H1 (cell line): Measurements from ENCODE around the gene CPA3. TPM values are rescaled to one million over a fixed set of nuclear protein-coding genes. Genes with fewer than 3 reads are reported as not detected.

Experiments used
- CTCF ChIA-PET: fragments of 300-600 bp; sonication (Branson Sonifier 250); formaldehyde crosslinking; loops from one replicate; lab custom pipeline; 2021; ENCODE audit not compliant: partially characterized antibody; lab: Charles Lee
- POLR2A ChIA-PET: fragments of 300-600 bp; sonication (Branson Sonifier 250); formaldehyde crosslinking; loops from one replicate; lab custom pipeline; 2021; ENCODE audit warnings: inconsistent platforms; ENCODE audit not compliant: partially characterized antibody; lab: Charles Lee
- DNase-seq, 2 experiments: peaks; one replicate each; pipeline versions ENCODE4 v3.0.0 to v3.0.0-alpha.2; 2010 to 2022; ENCODE audit warnings: low spot score in 2 of 2, low read depth in 1 of 2, mixed read lengths in 1 of 2
- FAIRE-seq: peaks from 2 replicates; lab custom pipeline; 2011; peaks lifted over from hg19 to GRCh38; lab: Jason Lieb, UNC
- H2AFZ ChIP-seq: 2 replicates; pipeline ENCODE4 v1.8.1; 2012; ENCODE audit warnings: low read length, inconsistent platforms
- H2AK5ac ChIP-seq: 2 replicates; pipeline ENCODE4 v1.6.1; 2013; ENCODE audit warnings: low read depth, low read length
- H2BK120ac ChIP-seq: replicated peaks from 2 replicates; pipeline ENCODE3; 2013; ENCODE audit warnings: low read depth, low read length, inconsistent platforms
- H2BK12ac ChIP-seq: 2 replicates; pipeline ENCODE4 v1.6.1; 2013; ENCODE audit warnings: low read depth, low read length
- H2BK15ac ChIP-seq: 2 replicates; pipeline ENCODE4 v1.6.1; 2013; ENCODE audit warnings: low read length
- H2BK20ac ChIP-seq: 2 replicates; pipeline ENCODE4 v1.6.1; 2013; ENCODE audit warnings: low read length
- H2BK5ac ChIP-seq: 2 replicates; pipeline ENCODE4 v1.6.1; 2013; ENCODE audit warnings: low read depth, low read length
- H3K14ac ChIP-seq: 2 replicates; pipeline ENCODE4 v1.6.1; 2013; ENCODE audit warnings: inconsistent platforms; ENCODE audit not compliant: insufficient read length
- H3K18ac ChIP-seq: 2 replicates; pipeline ENCODE4 v1.6.1; 2013; ENCODE audit warnings: low read length; ENCODE audit errors: extremely low read depth
- H3K23ac ChIP-seq: 2 replicates; pipeline ENCODE4 v1.6.1; 2013; ENCODE audit warnings: inconsistent platforms; ENCODE audit not compliant: insufficient read length
- H3K23me2 ChIP-seq: 2 replicates; pipeline ENCODE4 v1.6.1; 2013; ENCODE audit warnings: low read depth, low read length
- H3K27ac ChIP-seq: 2 replicates; pipeline ENCODE4 v1.6.1; 2011; ENCODE audit warnings: low read depth, low read length, inconsistent platforms
- H3K27me3 ChIP-seq, 4 experiments: replicated peaks in 1 of 4; 1 replicate in 1 of 4; 2 replicates in 3 of 4; pipeline versions ENCODE4 v1.6.1 to v1.8.1; 2011 to 2013; ENCODE audit warnings: low read length in 3 of 4, mild to moderate bottlenecking in 3 of 4, inconsistent platforms in 2 of 4, mixed read lengths in 2 of 4, moderate library complexity in 1 of 4; ENCODE audit not compliant: control insufficient read depth in 3 of 4, insufficient read depth in 3 of 4; ENCODE audit errors: extremely low read depth in 1 of 4
- H3K36me3 ChIP-seq, 4 experiments: 2 replicates each; pipeline versions ENCODE4 v1.6.1 to v1.8.1; 2011 to 2013; ENCODE audit warnings: mild to moderate bottlenecking in 4 of 4, low read length in 3 of 4, moderate library complexity in 2 of 4, control low read depth in 1 of 4, inconsistent platforms in 1 of 4; ENCODE audit not compliant: insufficient read depth in 4 of 4, control insufficient read depth in 2 of 4
- H3K4ac ChIP-seq: replicated peaks from 2 replicates; pipeline ENCODE3; 2013; ENCODE audit warnings: low read length, low read depth, mixed read lengths, inconsistent platforms; ENCODE audit not compliant: insufficient read length
- H3K4me1 ChIP-seq, 4 experiments: replicated peaks in 1 of 4; 1 replicate in 1 of 4; 2 replicates in 3 of 4; pipeline versions ENCODE4 v1.6.1 to v1.8.1; 2011 to 2013; ENCODE audit warnings: low read length in 3 of 4, inconsistent platforms in 2 of 4, mixed read lengths in 1 of 4; ENCODE audit not compliant: insufficient read depth in 4 of 4, control insufficient read depth in 3 of 4
- H3K4me2 ChIP-seq, 2 experiments: 2 replicates each; pipeline versions ENCODE4 v1.6.1 to v1.8.1; 2011 to 2013; ENCODE audit warnings: low read depth in 2 of 2, low read length in 2 of 2, control low read depth in 1 of 2, inconsistent platforms in 1 of 2, mild to moderate bottlenecking in 1 of 2; ENCODE audit not compliant: insufficient read depth in 1 of 2
- H3K4me3 ChIP-seq, 4 experiments: fragments of 200-600, 300-600 bp in 1 of 4; sonication (generic), shearing (Covaris generic), sonication (Bioruptor Twin) in 1 of 4; 2 replicates each; pipeline versions ENCODE4 v1.5.1 to v1.8.1; 2011 to 2016; ENCODE audit warnings: low read length in 4 of 4, low read depth in 3 of 4, control low read depth in 2 of 4, inconsistent platforms in 2 of 4, mild to moderate bottlenecking in 2 of 4, mixed read lengths in 1 of 4, moderate library complexity in 1 of 4; ENCODE audit not compliant: insufficient read depth in 2 of 4; ENCODE audit errors: extremely low read depth in 1 of 4
- H3K56ac ChIP-seq: replicated peaks from 2 replicates; pipeline ENCODE3; 2013; ENCODE audit warnings: low read depth, mild to moderate bottlenecking, mixed read lengths, low read length, inconsistent platforms; ENCODE audit not compliant: insufficient read length
- H3K79me1 ChIP-seq: 2 replicates; pipeline ENCODE4 v1.6.1; 2013; ENCODE audit warnings: low read depth, low read length, control low read depth
- H3K79me2 ChIP-seq, 2 experiments: 2 replicates each; pipeline versions ENCODE4 v1.6.1 to v1.8.1; 2012 to 2013; ENCODE audit warnings: low read length in 2 of 2, mild to moderate bottlenecking in 2 of 2, inconsistent platforms in 1 of 2; ENCODE audit not compliant: insufficient read depth in 2 of 2, control insufficient read depth in 1 of 2
- H3K9ac ChIP-seq, 4 experiments: replicated peaks in 1 of 4; 1 replicate in 1 of 4; 2 replicates in 3 of 4; pipeline versions ENCODE4 v1.6.1 to v1.8.1; 2011 to 2013; ENCODE audit warnings: low read depth in 3 of 4, low read length in 3 of 4, control low read depth in 2 of 4, mild to moderate bottlenecking in 2 of 4, moderate library complexity in 2 of 4, inconsistent platforms in 1 of 4; ENCODE audit errors: extremely low read depth in 1 of 4
- H3K9me3 ChIP-seq, 2 experiments: 2 replicates each; pipeline versions ENCODE4 v1.6.1 to v1.8.1; 2012 to 2013; ENCODE audit warnings: mild to moderate bottlenecking in 2 of 2, moderate library complexity in 2 of 2, control low read depth in 1 of 2, inconsistent platforms in 1 of 2, low read depth in 1 of 2, low read length in 1 of 2, mixed read lengths in 1 of 2; ENCODE audit not compliant: insufficient read depth in 2 of 2
- H4K20me1 ChIP-seq, 2 experiments: replicated peaks in 1 of 2; 2 replicates each; pipeline versions ENCODE3 to v1.8.1; 2011 to 2013; ENCODE audit warnings: inconsistent platforms in 2 of 2, low read length in 2 of 2, mild to moderate bottlenecking in 1 of 2; ENCODE audit not compliant: insufficient read depth in 2 of 2, control insufficient read depth in 1 of 2
- H4K5ac ChIP-seq: 2 replicates; pipeline ENCODE4 v1.6.1; 2013; ENCODE audit warnings: low read length, low read depth, mixed read lengths, inconsistent platforms; ENCODE audit not compliant: insufficient read length
- H4K8ac ChIP-seq: 2 replicates; pipeline ENCODE4 v1.8.0; 2013; ENCODE audit warnings: mild to moderate bottlenecking, moderate library complexity, low read length, inconsistent platforms; ENCODE audit not compliant: insufficient read depth; ENCODE audit errors: extremely low read depth
- H4K91ac ChIP-seq: replicated peaks from 2 replicates; pipeline ENCODE3; 2013; ENCODE audit warnings: low read length, mixed read lengths, inconsistent platforms; ENCODE audit not compliant: insufficient read length
- GABPA ChIP-seq: IDR thresholded peaks from 2 replicates; pipeline ENCODE4 v1.6.1; 2011; ENCODE audit warnings: mild to moderate bottlenecking, low read length, moderate library complexity, borderline replicate concordance; ENCODE audit not compliant: insufficient read depth
- MAFK ChIP-seq: IDR thresholded peaks from 2 replicates; pipeline ENCODE4 v1.6.1; 2012; ENCODE audit warnings: low read depth, mild to moderate bottlenecking, improper control_type of control experiment, low read length
- POLR2AphosphoS5 ChIP-seq: IDR thresholded peaks from 2 replicates; pipeline ENCODE4 v1.6.1; 2011; ENCODE audit warnings: low read depth, low read length
- SIN3A ChIP-seq, 2 experiments: IDR thresholded peaks in 1 of 2; conservative IDR thresholded peaks in 1 of 2; 2 replicates each; pipeline ENCODE4 v1.6.1; 2011 to 2012; ENCODE audit warnings: low read length in 2 of 2, improper control_type of control experiment in 1 of 2, low read depth in 1 of 2, mild to moderate bottlenecking in 1 of 2
- WGBS, 2 experiments: shearing (Covaris generic) in 1 of 2; methylation state at CpG; one replicate each; pipeline versions ENCODE4 v1.1.6 to v1.1.7; 2013 to 2015; ENCODE audit warnings: low lambda C conversion rate in 2 of 2, mixed read lengths in 2 of 2, inconsistent platforms in 1 of 2, low coverage in 1 of 2, missing lambda C conversion rate in 1 of 2; ENCODE audit not compliant: insufficient replicate concordance in 2 of 2, insufficient coverage in 1 of 2, insufficient read length in 1 of 2; ENCODE audit errors: extremely low coverage in 1 of 2, missing lambda C conversion rate in 1 of 2; 5-methylcytosine and 5-hydroxymethylcytosine counted together
- polyA plus RNA-seq, 7 experiments: library from polyadenylated mRNA; depleted of rRNA in 3 of 7; stranded (reverse) in 5 of 7; unstranded in 2 of 7; fragments of >200 nt in 5 of 7; fragments of 200-250 nt in 2 of 7; gene quantifications; 1 replicate in 5 of 7; 2 replicates in 1 of 7; 4 replicates in 1 of 7; pipeline versions ENCODE4 v1.2.1 to v1.2.3, GENCODE V29; 2011 to 2013; ENCODE audit warnings: missing spikeins in 2 of 7, mixed read lengths in 2 of 7
- total RNA-seq: library from RNA; stranded (reverse); fragmentation: NEBNext Ultra II Directional; extraction: Animal tissue kit (Norgen Biotek cat#: 25700); gene quantifications from 2 replicates; pipeline ENCODE4 v1.2.1, GENCODE V29; 2021

Gene CPA3
- total and polyA plus RNA-seq, 2 of the 8 experiments (the other 6 are each of a cell fraction or from before 2014, with no cell fraction given): not detected

DNA sequence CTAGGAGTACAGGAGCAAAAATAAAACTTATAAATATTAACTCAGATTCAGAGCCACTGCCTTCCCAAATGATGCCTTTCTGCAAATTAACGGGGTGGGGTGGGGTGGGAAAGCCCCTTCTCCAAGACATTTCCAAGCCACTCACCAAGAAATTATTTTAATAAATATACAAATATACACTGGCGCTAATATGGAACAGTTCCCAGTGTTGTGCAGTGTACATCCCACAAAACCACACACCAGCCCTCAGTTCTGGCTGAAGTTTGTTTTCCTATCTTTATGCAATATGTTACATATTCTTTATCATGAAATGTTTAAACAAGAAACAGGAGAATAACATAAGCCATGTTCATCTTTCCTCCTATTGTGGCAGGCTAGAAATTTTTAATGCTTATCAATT, 73.2 kb downstream of the CPA3 start:
- Histone ChIP-seq H3K79me2 (no peaks in the 10 kb centered on the region), H3K27me3 (no peaks in the 10 kb centered on the region), H2BK15ac (no peak overlapping the region), H4K20me1 (no peaks in the 10 kb centered on the region), H2BK20ac (no peak overlapping the region), H2AFZ (no peak overlapping the region)
- POLR2A ChIA-PET: no interaction called here
- TF ChIP-seq POLR2AphosphoS5 (no peak), SIN3A (conservative IDR thresholded peaks at IDR 0.05 in 1 of 2, IDR thresholded peaks at IDR 0.05 in 1 of 2; ENCODE audit: low read depth in 1 of 2, low read length in 2 of 2) (no peak), MAFK (no peak), GABPA (no peak)
- TF ChIP-seq, all 59 proteins: peak for 0
- 92% methylated on average over 2 of the region's 2 CpGs; no CpG with 5 or more reads in 1 of the 2 experiments for WGBS, 2 experiments
- no peak overlapping the region for H4K5ac ChIP-seq
- no peak overlapping the region for H3K27ac ChIP-seq
- no peaks in the 10 kb centered on the region for H3K36me3 ChIP-seq
- CTCF ChIA-PET: no interaction called here
- no peak overlapping the region for H3K9ac ChIP-seq
- FAIRE-seq: no peak
- H2BK120ac ChIP-seq: no peak overlapping the region
- no peak overlapping the region for H2BK12ac ChIP-seq
- no peak overlapping the region for H4K8ac ChIP-seq
- H3K4ac ChIP-seq: no peak overlapping the region
- H3K4me2 ChIP-seq: no peak overlapping the region
- DNase-seq: no peak
- H3K23ac ChIP-seq: no peak overlapping the region
- H3K4me1 ChIP-seq: no peaks in the 10 kb centered on the region
- no peaks in the 10 kb centered on the region for H3K79me1 ChIP-seq
- no peak overlapping the region for H3K4me3 ChIP-seq
- H3K14ac ChIP-seq: no peak overlapping the region
- no peak overlapping the region for H2BK5ac ChIP-seq
- H2AK5ac ChIP-seq: no peak overlapping the region
- no peak overlapping the region for H4K91ac ChIP-seq
- no peak overlapping the region for H3K56ac ChIP-seq
- H3K18ac ChIP-seq: no peak overlapping the region
- no peaks in the 10 kb centered on the region for H3K23me2 ChIP-seq
- H3K9me3 ChIP-seq: no peaks in the 10 kb centered on the region
